Nephron progenitor cell (in vitro differentiated cells): Measurements from ENCODE around the gene VSTM2L.

Experiments
- DNase-seq: peaks from one replicate; pipeline ENCODE4 v3.0.0; 2021
- H3K27ac Mint-ChIP-seq: 2 replicates; pipeline ENCODE4 v1.8.0; 2021; ENCODE audit warnings: mild to moderate bottlenecking, moderate library complexity, mixed read lengths
- H3K27me3 Mint-ChIP-seq: 2 replicates; pipeline ENCODE4 v1.8.0; 2021; ENCODE audit warnings: mild to moderate bottlenecking, low read depth, mixed read lengths; ENCODE audit not compliant: poor library complexity
- H3K36me3 Mint-ChIP-seq: 2 replicates; pipeline ENCODE4 v1.8.0; 2021; ENCODE audit warnings: low read depth, mixed read lengths
- H3K4me1 Mint-ChIP-seq: 2 replicates; pipeline ENCODE4 v1.8.0; 2021; ENCODE audit warnings: mixed read lengths
- H3K4me3 Mint-ChIP-seq: 2 replicates; pipeline ENCODE4 v1.8.0; 2021; ENCODE audit warnings: mild to moderate bottlenecking, moderate library complexity, mixed read lengths
- H3K9me3 Mint-ChIP-seq: 2 replicates; pipeline ENCODE4 v1.8.0; 2021; ENCODE audit warnings: mild to moderate bottlenecking, moderate library complexity, mixed read lengths
- CTCF ChIP-seq: fragments of 200-600 bp; sonication (generic); IDR thresholded peaks from 2 replicates; pipeline ENCODE4 v1.5.0; 2021; ENCODE audit warnings: antibody characterized with exemption

VSTM2L gene

DNA sequence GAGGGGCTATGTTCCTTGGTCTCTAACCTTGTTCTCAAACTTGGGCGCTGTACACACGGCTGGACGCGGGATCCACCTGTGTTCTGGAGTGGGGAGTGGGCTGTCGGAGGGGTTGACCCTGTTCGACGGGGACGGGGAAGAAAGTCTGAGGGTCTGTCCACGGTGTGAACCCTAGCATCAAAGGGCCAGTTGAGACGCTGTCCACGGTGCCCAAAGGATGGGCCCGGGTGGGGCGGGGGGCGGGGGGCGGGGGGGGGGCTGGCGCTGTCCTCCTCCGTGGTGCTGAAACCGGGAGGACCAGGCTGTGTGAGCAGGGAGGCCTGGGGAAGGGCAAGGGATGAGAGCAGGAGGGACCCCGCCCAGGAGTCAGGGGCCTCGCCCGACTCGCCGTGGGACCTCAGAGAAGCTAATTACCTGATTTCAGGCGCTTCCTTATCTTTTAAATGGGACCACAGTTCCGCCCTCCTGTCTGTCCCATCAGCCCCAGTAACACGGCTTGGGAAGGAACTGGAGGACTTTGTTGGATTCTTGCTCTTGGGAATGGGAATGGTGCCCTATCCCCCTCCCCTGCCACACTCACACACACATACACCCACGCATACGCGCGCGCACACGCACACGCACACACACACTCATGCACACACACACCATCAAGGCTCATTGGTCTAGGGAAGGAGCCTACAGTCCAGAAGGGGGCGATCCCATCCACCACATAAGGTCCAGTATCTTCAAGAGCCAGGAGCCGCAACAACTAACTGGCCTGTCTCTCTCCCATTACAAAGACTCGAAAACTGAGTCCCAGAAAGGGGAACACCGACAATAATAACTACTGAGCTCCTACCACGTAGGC lies 1.0 kb upstream of the VSTM2L start:
- Mint-ChIP-seq H3K27me3 (peaks cover 63% of the 10 kb centered on the region), H3K27ac (no peak overlapping the region), H3K9me3 (no peaks in the 10 kb centered on the region), H3K4me3 (peak overlapping the region; percentile 75), H3K4me1 (peaks cover 26% of the 10 kb centered on the region), H3K36me3 (peaks cover 3% of the 10 kb centered on the region)
- DNase-seq: peak; percentile 72
- no peak for TF ChIP-seq CTCF

DNA sequence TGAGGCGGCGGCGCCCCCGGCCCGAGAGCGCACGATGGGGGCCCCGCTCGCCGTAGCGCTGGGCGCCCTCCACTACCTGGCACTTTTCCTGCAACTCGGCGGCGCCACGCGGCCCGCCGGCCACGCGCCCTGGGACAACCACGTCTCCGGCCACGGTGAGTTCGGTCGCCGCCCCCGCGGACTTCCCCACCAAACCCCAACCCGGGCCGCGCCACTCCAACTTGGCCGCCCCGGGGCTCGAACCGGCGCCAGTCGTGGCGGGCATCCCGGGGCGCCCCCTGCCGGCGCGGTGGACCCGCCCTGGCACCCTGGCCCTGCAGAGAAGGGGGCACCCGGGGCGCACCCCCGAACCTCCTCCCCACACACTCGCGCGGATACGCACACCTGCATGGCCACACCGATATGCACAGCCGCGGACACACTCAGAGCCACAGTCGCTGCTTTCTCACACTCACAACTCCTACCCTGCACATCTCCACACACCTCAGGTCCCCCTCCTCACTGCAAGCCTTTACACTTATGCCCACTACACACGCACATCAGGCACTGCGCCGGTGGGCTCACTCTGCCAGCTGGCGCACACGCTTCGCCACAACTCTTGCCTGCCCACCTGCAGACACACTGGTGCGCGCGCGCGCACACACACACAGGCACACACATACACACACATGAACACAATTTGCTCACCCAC lies 535 bp downstream of the VSTM2L start:
- H3K4me3 Mint-ChIP-seq: peak overlapping the region; percentile 85
- no peak overlapping the region for H3K27ac Mint-ChIP-seq
- TF ChIP-seq CTCF: peak; percentile 29
- no peaks in the 10 kb centered on the region for H3K9me3 Mint-ChIP-seq
- H3K4me1 Mint-ChIP-seq: peaks cover 38% of the 10 kb centered on the region
- H3K27me3 Mint-ChIP-seq: peaks cover 66% of the 10 kb centered on the region
- H3K36me3 Mint-ChIP-seq: peaks cover 3% of the 10 kb centered on the region
- no peak for DNase-seq

DNA sequence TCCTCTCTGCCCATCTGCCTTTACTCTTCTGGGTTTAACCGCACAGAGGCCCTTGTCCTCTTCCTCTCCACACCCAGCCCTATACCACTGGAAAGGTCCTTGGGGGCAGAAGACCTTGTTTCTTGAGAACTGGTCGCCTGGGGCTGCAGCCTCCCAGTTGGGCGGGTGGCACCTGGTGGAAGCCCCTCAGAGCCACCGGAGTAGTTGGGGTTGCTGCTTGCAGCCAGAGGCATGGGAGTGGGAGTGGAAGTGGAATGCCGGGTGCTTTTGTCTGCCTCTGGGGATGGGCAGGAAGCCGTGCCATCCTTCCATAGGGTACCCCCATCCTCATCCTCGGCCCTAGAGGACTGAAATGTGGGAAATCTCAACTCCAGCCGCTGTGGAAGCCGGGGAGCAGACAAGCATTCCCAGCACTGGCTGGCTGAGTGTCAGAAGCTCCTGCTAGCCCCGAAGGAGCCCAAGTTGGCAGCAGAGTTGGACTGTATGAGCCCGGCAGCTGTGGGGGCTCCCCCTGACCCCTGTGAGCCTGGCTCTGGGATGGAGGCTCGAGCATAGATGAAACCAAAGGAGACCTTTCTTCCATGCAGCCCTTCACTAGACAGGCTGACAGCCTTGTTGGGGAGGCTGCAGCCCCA lies 1.2 kb downstream of the VSTM2L start:
- H3K27me3 Mint-ChIP-seq: peaks cover 61% of the 10 kb centered on the region
- H3K36me3 Mint-ChIP-seq: peaks cover 3% of the 10 kb centered on the region
- H3K4me3 Mint-ChIP-seq: peak overlapping the region; percentile 85
- DNase-seq: no peak
- no peaks in the 10 kb centered on the region for H3K9me3 Mint-ChIP-seq
- no peak for TF ChIP-seq CTCF
- H3K4me1 Mint-ChIP-seq: peaks cover 44% of the 10 kb centered on the region
- no peak overlapping the region for H3K27ac Mint-ChIP-seq

GRCh38 chr20:37904845-37905373 lies 2.0 kb downstream of the VSTM2L start:
- peaks cover 3% of the 10 kb centered on the region for H3K36me3 Mint-ChIP-seq
- no peak for TF ChIP-seq CTCF
- no peak for DNase-seq
- no peak overlapping the region for H3K27ac Mint-ChIP-seq
- H3K9me3 Mint-ChIP-seq: no peaks in the 10 kb centered on the region
- no peak overlapping the region for H3K4me3 Mint-ChIP-seq
- peaks cover 56% of the 10 kb centered on the region for H3K27me3 Mint-ChIP-seq
- peaks cover 46% of the 10 kb centered on the region for H3K4me1 Mint-ChIP-seq

- DNase-seq: no peak
- Mint-ChIP-seq H3K9me3 (no peaks in the 10 kb centered on the region), H3K4me3 (no peak overlapping the region), H3K27ac (no peak overlapping the region), H3K27me3 (peaks cover 45% of the 10 kb centered on the region), H3K36me3 (peaks cover 3% of the 10 kb centered on the region), H3K4me1 (peaks cover 46% of the 10 kb centered on the region)
- no peak for TF ChIP-seq CTCF
Measured at GRCh38 chr20:37905671-37906613, 3.0 kb downstream of the VSTM2L start.
